Osteoblast (primary cell): Measurements from ENCODE around the gene PARD3. TPM values are rescaled to one million over a fixed set of nuclear protein-coding genes. Genes with fewer than 3 reads are reported as not detected.

ENCODE experiments used
- DNase-seq: peaks from one replicate; pipeline ENCODE4 v3.0.0; 2011; ENCODE audit warnings: low spot score, mixed read lengths; ENCODE audit not compliant: insufficient read length; ENCODE audit errors: missing footprints
- H2AFZ ChIP-seq: 2 replicates; pipeline ENCODE4 v1.6.0; 2011; ENCODE audit warnings: mild to moderate bottlenecking, low read length
- H3K27ac ChIP-seq: 2 replicates; pipeline ENCODE4 v1.5.1; 2011; ENCODE audit warnings: mild to moderate bottlenecking, low read depth, low read length, moderate library complexity
- H3K27me3 ChIP-seq: 2 replicates; pipeline ENCODE4 v1.6.0; 2012; ENCODE audit warnings: mild to moderate bottlenecking, control low read depth, inconsistent platforms, low read length, moderate library complexity; ENCODE audit not compliant: insufficient read depth
- H3K36me3 ChIP-seq: 2 replicates; pipeline ENCODE4 v1.5.1; 2011; ENCODE audit warnings: mild to moderate bottlenecking, low read length, control low read depth, moderate library complexity; ENCODE audit not compliant: insufficient read depth
- H3K4me1 ChIP-seq: 2 replicates; pipeline ENCODE4 v1.5.1; 2011; ENCODE audit warnings: mild to moderate bottlenecking, low read length, control low read depth, moderate library complexity; ENCODE audit not compliant: insufficient read depth
- H3K4me2 ChIP-seq: 2 replicates; pipeline ENCODE4 v1.6.0; 2011; ENCODE audit warnings: mild to moderate bottlenecking, low read length; ENCODE audit not compliant: insufficient read depth
- H3K4me3 ChIP-seq: fragments of 200-600 bp; sonication (generic); 3 replicates; pipeline ENCODE4 v1.5.1; 2012; ENCODE audit warnings: mild to moderate bottlenecking, low read length, inconsistent platforms; ENCODE audit not compliant: insufficient read depth
- H3K79me2 ChIP-seq: 2 replicates; pipeline ENCODE4 v1.6.0; 2012; ENCODE audit warnings: mild to moderate bottlenecking, low read length, control low read depth, inconsistent platforms; ENCODE audit not compliant: insufficient read depth
- H3K9me3 ChIP-seq: 2 replicates; pipeline ENCODE4 v1.5.1; 2011; ENCODE audit warnings: low read depth, low read length, control low read depth
- H4K20me1 ChIP-seq: 2 replicates; pipeline ENCODE4 v1.6.0; 2012; ENCODE audit warnings: mild to moderate bottlenecking, low read length, control low read depth; ENCODE audit not compliant: insufficient read depth
- CTCF ChIP-seq: IDR thresholded peaks from 2 replicates; pipeline ENCODE4 v1.5.1; 2011; ENCODE audit warnings: mild to moderate bottlenecking, low read depth, low read length, moderate library complexity; ENCODE audit errors: extremely low read depth
- total RNA-seq: library from RNA; depleted of rRNA; stranded (reverse); fragments of >200 nt; gene quantifications from 2 replicates; pipeline ENCODE4 v1.2.3, GENCODE V29; 2012

Gene PARD3
- total RNA-seq, 1 donor, result 71.7 TPM

- Histone ChIP-seq H3K36me3 (no peaks in the 10 kb centered on the region), H3K4me2 (peak overlapping the region; percentile 91), H3K4me3 (peak overlapping the region; percentile 39), H2AFZ (no peak overlapping the region), H4K20me1 (peaks cover 2% of the 10 kb centered on the region), H3K4me1 (peaks cover 15% of the 10 kb centered on the region), H3K9me3 (no peaks in the 10 kb centered on the region), H3K79me2 (no peaks in the 10 kb centered on the region), H3K27ac (no peak overlapping the region), H3K27me3 (no peaks in the 10 kb centered on the region)
- no peak for TF ChIP-seq CTCF
- DNase-seq, result peak; percentile 37
These were observed 277.4 kb downstream of the PARD3 start for GRCh38 chr10:34537629-34538231.

GRCh38 chr10:34535872-34536271 is 279.2 kb downstream of the PARD3 start:
- H2AFZ ChIP-seq, result no peak overlapping the region
- H3K36me3 ChIP-seq, result no peaks in the 10 kb centered on the region
- no peaks in the 10 kb centered on the region for H3K79me2 ChIP-seq
- peaks cover 2% of the 10 kb centered on the region for H4K20me1 ChIP-seq
- no peaks in the 10 kb centered on the region for H3K9me3 ChIP-seq
- no peak for DNase-seq
- H3K27ac ChIP-seq, result no peak overlapping the region
- no peak overlapping the region for H3K4me3 ChIP-seq
- peaks cover 15% of the 10 kb centered on the region for H3K4me1 ChIP-seq
- H3K4me2 ChIP-seq, result no peak overlapping the region
- no peaks in the 10 kb centered on the region for H3K27me3 ChIP-seq
- no peak for TF ChIP-seq CTCF

- H3K27ac ChIP-seq, result no peak overlapping the region
- no peak for TF ChIP-seq CTCF
- H3K4me1 ChIP-seq, result peaks cover 31% of the 10 kb centered on the region
- H3K4me3 ChIP-seq, result no peak overlapping the region
- H3K36me3 ChIP-seq, result no peaks in the 10 kb centered on the region
- H4K20me1 ChIP-seq, result no peaks in the 10 kb centered on the region
- DNase-seq, result no peak
- H2AFZ ChIP-seq, result no peak overlapping the region
- H3K4me2 ChIP-seq, result no peak overlapping the region
- H3K79me2 ChIP-seq, result no peaks in the 10 kb centered on the region
- H3K27me3 ChIP-seq, result no peaks in the 10 kb centered on the region
- no peaks in the 10 kb centered on the region for H3K9me3 ChIP-seq
These were observed 284.3 kb downstream of the PARD3 start for GRCh38 chr10:34530778-34531177.

GRCh38 chr10:34528320-34528719 is 286.8 kb downstream of the PARD3 start:
- H3K4me1 ChIP-seq, result peaks cover 38% of the 10 kb centered on the region
- no peaks in the 10 kb centered on the region for H3K27me3 ChIP-seq
- no peak overlapping the region for H3K4me3 ChIP-seq
- peaks cover 9% of the 10 kb centered on the region for H3K79me2 ChIP-seq
- no peaks in the 10 kb centered on the region for H3K9me3 ChIP-seq
- no peaks in the 10 kb centered on the region for H4K20me1 ChIP-seq
- DNase-seq, result peak; percentile 34
- no peaks in the 10 kb centered on the region for H3K36me3 ChIP-seq
- H3K27ac ChIP-seq, result peak overlapping the region; percentile 99
- no peak for TF ChIP-seq CTCF
- peak overlapping the region; percentile 73 for H3K4me2 ChIP-seq
- no peak overlapping the region for H2AFZ ChIP-seq
